ENCODE data around the gene HSFX2.
"Not testable (repeated sequence)": the region's sequence is repeated elsewhere in the genome, so short reads cannot be mapped to it uniquely, and the experiment has no call there.

Gene HSFX2

DNA sequence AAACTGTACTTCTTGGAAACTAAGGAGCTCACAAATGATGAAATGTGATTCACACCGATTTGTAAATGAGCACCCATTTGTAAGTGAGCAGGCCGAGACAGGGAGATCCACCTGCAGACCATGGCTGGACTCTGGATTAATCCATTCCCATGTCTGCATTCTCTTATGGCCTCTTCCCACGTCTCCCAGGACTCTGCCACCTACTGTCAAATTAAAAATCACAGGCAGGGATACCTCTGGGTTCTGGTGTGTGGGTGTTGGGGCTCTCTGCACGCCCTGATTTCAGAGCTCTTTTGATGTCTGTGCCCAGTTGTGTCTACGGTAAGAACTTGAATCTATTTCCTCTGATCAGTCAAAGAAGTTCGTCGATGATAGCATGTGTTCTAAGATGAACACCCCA, 4.1 kb downstream of the HSFX2 start:
- DNase-seq (ENCODE audit: low read depth), result not testable (repeated sequence)

DNA sequence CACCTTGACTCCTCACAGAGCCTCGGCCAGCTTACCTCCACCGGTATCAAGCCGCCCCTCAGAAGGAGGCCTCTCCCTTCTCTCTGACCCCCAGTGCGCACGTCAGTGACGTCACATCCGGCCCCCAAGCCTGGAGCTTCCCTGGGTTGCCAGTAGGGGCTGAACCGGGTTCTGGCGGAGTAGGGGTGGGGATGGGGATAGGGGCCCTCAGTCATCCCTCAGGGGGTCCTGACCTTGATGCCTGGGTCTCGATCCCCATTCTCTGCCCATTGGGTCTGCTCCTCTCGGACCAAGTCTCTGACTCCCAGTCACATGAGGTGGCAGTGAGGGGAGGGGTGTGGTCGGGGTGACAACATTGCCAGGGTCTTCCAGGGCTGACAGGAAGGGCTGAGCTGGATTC, 7.8 kb downstream of the HSFX2 start, which contains the start of gene MAGEA9B:
Gene MAGEA9B (minus strand): TSS at position 101 of the 400 bp plus-strand sequence. CDS start 4,280 bp downstream, outside the sequence.
- not testable (repeated sequence) for DNase-seq (ENCODE audit: low read depth)

DNA sequence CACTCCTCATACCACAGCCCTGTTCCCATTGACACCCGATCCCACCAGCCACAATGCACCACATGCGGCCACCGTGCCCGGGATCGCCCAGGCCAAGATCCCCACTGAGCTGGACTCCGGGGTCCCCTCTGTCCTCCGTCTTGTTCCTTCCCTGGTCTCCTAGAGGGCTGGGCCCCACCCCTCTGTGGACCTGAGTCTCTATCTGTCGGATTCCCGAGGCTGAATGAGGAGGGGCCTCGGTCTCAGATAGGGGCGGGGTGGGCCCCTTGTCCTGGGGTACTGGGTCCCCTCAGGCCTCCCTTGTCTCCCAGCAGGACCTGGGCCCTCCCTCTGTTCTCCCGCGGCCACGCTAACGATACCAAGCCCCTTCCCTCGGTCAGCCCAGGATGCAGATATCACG, 9.5 kb downstream of the HSFX2 start:
- DNase-seq (ENCODE audit: low read depth), result not testable (repeated sequence)

DNA sequence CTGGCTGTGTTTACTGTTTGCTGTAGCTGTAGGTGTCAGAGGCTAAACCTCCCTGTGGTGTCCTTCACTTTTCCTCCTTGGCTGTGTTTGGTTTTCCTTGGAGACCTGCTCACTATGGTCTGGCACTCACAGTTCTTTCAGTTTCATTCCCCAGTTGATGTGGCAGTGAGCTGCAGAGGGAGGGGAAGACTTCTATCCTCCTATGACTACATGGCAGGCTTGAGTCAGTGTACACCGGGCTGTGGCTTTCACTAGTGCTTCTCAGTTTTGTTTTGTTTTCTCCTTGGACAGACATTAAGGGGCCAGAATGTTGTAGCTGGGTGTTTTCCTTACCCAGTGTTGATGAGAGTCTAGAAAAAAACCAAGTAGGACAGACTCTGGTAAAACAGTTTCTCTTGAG, 21.7 kb downstream of the HSFX2 start:
- DNase-seq (ENCODE audit: low read depth), result not testable (repeated sequence)

DNA sequence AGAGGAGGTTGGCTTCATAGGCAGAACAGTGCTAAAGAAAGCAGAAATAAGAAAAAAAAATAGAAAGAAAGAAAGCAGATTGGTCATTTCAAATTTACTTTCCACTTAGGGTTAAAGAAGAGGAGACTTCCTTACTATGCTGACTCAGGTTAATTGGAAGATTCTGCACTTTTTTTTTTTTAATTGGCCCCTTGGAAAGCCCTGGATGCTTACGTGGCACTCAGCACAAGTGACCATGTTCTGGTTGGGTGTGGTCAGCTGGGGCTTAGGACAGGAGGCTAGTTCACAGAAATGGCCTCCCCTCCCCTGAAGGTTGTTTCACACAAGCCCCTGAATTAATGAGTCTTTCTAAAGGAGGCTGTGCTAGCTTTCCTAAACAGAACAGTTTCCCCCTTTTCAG, 22.4 kb downstream of the HSFX2 start:
- DNase-seq (ENCODE audit: low read depth), result no peak

DNA sequence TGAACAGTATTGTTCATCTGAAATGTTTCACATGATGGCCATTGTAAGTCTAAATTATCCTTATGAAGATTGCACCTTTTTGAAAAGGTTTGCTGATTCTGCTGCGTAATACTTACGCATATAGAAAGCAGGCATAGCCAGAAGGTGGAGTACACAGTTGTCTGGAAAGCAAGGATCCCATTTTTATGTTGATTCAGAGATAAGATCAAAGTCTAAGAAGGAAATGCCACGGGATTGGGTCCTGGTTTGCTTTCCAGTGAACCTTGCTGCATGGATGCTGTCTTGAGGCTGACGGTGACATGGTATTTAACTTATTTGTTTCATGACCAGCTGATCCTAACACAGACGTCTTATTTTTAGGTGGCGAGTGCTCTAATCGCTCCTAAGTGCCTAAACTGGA, 23.3 kb downstream of the HSFX2 start:
- no peak for DNase-seq (ENCODE audit: low read depth)

DNA sequence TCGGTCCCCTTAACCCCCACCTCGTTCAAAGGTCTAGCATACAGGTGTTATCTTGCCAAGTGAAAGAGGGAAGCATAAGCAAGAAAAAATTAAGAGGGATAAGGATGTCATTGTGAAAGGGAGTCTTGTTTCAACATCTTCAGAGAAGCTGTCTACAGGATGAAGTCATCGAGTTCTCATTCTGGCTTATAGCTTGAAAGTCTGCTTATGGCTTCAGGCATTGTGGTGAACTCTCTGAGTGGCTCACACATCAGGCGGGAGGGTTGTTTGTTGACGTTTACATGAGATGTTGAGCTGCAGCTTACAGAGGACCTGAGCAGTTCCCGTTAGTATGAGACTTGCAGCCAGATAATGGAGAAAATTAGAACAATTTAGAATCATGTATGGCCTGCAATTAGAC, 24.4 kb downstream of the HSFX2 start:
- peak; percentile 56 for DNase-seq (ENCODE audit: low read depth)

DNA sequence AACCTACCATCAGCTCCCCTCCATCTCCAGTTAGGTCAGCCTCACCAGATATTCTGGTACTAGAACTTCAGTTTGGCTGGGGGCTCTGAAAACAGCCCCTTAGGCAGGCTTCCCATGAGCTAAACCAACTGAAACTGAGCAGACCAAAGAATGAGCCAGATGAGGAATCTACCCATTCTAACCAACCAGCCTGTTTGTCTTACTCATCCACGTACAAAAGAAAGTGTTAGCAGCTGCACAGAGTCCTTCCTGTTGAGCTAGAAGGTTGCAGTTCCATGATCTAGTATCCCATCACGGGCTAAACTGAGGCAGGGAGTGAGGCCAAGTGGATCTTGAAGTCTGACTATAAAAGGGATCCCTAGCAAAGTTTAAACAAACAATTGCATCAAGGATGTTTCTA, 25.3 kb downstream of the HSFX2 start:
- DNase-seq (ENCODE audit: low read depth), result no peak

DNA sequence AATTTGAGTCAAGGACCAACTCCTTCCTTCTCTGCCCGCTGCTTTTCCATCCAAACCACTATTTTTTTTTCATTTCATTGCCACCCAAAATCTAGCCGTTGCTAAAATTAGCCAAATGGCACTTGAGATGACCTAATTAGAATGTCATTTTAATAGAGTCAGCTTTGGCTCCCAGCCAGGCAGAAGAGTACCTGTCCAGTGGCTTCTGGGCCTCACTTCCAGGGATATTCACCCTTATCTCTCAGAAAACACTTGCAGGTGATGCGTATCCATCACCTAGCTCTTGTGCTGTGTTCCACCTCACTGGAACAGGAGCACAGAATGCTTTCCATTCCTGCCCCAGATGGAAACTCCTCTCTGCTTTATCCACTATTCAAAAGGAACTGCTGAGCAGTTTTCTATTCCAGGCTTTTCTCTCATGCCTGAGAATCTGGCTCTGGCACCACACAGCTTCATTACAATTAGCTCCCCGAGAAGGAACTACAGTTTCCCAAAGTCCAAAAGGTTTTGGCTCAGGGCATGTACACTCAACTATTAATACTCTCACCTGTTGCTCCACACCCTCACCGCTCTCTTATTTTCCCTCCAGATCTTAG, 26.3 kb downstream of the HSFX2 start:
- no peak for DNase-seq (ENCODE audit: low read depth)

DNA sequence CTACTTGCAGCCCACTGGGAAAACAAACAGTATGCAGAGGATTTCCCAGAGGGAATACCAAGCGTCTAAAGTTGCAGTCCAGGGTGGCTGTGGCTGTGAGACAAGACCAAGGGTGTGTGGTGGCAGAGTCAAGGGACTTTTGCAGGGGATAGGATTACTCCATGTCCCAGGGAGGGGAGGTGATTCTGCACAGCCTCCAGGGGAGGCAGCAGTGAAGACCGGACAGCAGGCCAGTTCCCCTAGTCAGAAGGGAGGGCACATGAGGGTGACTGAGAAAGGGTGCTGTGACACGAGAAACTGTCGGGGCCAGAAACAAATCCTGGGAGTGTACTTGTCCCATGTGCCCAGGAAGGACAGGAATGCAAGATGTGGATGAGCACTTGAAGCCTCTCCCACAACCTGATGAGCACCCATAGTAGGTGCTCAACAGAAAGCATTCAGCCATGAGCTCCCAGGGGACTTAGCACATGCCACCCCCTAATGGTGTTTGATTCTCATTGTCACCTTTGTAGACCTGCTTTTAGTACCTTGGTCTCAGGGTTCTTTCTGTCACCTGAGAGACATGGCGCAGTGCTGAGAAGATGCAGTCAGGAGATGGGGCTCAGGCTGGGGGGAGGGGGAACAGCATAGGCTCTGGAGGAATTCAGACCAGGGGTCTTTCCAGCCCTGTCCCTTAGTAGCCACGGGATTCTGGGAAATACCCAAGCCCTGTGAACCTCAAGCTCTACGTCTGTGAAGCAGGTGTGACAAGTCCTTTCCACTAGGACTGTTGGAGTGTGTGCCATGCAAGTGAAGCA, 27.3 kb downstream of the HSFX2 start:
- DNase-seq (ENCODE audit: low read depth), result no peak

DNA sequence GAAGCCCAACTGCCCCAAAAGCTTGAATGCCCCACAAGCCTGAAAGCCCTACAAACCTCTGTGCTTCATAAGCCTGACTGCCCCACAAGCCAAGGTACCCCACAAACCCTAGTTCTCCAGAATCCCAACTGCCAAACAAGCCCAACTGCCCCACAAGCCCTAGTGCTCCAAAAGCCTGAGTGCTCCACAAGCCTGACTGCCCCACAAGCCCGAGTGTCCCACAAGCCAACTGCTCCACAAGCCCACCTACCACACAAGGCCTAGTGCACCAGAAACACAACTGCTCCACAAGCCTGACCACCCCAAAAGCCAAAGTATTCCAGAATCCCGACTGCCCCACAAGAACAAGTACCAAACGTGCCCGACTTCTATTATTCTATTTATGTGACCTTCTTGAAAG, 31.8 kb downstream of the HSFX2 start:
- DNase-seq (ENCODE audit: low read depth), result no peak

DNA sequence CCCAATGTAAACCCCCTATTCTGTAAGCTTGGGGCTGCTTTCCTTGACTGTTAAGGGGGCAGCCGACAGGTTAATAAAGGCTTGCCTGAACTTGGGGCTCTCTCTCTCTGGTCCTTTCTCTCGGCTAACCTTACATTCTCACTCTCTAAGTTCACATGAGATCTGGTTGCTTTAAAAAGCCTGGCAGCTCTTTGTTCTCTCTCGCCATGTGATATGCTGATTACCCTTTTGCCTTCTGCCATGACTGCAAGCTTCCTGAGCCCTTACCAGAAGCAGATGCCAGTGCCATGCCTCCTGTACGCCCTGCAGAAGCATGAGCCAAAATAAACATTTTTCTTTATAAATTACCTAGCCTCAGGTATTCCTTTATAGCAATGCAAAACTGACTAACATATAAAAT, 39.9 kb downstream of the HSFX2 start:
- DNase-seq (ENCODE audit: low read depth), result not testable (repeated sequence)

DNA sequence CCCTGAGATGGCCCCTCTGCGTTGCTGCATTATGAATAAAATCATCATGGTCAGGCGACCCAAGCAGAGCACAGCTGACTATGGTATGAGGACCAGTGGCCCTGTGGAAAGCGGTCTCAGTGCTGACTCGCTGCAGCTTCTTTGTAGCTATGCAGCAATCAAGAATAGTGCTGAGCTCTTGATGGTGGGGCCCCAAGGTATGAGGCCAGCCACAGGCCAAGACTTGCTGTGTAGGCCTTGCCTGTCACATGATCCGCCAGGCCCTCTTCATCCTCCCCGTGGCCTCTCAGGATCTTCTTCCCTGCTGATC, 43.2 kb downstream of the HSFX2 start:
- DNase-seq (ENCODE audit: low read depth), result not testable (repeated sequence)

DNA sequence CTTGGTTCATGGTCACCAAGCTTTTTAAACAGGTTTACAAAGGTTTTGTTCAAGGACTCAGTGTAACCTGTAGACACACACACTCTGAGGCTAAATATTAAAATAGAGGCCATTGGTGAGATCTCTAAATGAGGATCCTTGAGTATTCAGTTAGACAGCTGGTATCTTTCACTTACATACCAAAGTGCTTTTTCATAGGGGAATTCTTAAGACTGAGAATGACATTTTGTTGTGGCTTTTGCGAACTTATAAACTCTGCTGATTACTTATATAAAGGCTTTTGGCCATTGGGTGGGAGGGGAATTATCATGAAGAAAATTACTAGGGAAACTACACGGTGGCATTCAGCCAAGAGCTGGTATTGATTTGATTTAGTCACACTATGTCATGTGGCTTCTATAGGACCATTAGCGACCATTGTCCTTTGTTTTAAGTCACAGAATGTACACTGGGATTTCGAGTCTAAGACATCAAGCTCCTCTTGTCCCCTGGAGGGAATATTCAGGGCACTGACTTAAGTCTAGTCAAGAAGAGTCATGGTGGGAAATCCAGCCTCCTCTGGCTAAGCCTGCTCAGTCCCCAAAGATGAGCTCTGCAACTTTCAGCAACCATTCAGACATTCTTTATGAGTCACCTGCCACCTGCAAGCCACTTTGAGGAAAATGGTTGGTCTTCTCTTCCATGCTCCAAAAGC, 43.7 kb downstream of the HSFX2 start:
- not testable (repeated sequence) for DNase-seq (ENCODE audit: low read depth)

DNA sequence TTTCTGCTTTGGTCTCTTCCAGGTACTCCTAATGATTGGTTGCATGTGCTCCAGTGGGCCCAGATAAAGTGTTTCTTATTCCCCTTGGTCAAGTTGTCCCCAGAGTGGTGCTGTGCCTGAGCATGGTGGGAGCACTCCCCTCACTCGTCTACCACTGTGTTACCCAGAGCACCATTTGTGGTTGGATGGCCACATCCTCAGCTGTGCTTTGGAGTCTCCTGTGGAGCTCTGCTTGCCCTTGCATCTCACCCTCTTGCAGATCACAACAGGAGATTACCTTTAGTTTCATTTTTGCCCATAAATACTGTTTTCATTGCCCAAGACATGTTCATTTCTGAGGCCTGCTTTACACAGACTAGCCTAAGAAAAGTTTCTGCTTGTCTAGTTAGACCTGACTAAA, 44.7 kb downstream of the HSFX2 start:
- DNase-seq (ENCODE audit: low read depth), result not testable (repeated sequence)

DNA sequence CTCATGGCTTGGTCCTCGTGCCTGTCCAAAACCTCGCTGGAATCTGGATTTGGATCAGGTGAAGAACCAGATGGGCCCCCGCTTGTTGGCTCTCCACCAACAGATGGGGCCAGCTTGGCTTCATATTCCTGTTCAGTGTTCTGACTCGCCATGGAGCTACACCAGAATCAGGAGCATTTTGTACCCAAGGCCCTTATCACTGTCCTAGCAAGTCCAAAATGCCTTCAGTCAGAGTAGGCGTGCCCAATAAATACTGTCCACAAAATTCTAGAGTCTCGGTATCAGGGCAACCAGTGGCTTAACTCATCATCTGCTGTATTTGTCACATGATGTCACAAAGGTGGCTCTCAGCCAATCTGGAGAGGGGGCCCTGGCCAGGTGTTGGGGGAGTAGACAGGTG, 45.4 kb downstream of the HSFX2 start, which contains the start of gene HSFX3:
Gene HSFX3 (minus strand): TSS at position 224 of the 400 bp plus-strand sequence. CDS start 72 bp downstream, at position 152.
- not testable (repeated sequence) for DNase-seq (ENCODE audit: low read depth)

DNA sequence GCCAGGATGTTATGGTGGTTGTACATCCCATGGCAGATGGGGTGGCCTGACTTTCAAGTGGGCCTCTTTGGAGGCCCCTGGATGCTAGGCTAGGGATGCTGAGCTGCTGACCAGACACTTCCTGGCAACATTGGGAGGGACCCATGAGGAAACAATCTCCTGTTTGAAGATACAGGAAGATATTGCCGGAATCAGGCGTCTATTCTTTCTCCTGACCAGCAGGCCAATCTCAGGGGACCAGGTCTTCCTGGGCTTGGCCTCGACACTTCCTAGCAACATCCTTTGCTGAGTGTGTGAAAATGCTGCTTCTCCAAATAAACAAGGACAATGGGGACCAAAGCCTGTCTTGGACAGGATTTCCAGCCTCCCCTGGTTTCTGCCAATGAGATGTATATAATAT, 47.3 kb downstream of the HSFX2 start:
- DNase-seq (ENCODE audit: low read depth), result not testable (repeated sequence)

DNA sequence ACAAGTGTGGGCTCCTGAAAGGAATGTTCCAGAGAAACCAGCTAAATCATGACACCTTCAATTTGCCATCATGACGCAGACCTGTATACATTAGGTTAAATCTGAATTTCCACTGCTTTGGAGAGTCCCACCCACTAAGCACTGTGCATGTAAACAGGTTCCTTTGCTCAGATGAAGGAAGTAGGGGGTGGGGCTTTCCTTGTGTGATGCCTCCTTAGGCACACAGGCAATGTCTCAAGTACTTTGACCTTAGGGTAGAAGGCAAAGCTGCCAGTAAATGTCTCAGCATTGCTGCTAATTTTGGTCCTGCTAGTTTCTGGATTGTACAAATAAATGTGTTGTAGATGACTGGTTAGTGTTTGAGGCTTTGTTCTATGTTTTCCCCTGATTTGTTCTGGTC, 48.2 kb downstream of the HSFX2 start:
- DNase-seq (ENCODE audit: low read depth), result not testable (repeated sequence)

DNA sequence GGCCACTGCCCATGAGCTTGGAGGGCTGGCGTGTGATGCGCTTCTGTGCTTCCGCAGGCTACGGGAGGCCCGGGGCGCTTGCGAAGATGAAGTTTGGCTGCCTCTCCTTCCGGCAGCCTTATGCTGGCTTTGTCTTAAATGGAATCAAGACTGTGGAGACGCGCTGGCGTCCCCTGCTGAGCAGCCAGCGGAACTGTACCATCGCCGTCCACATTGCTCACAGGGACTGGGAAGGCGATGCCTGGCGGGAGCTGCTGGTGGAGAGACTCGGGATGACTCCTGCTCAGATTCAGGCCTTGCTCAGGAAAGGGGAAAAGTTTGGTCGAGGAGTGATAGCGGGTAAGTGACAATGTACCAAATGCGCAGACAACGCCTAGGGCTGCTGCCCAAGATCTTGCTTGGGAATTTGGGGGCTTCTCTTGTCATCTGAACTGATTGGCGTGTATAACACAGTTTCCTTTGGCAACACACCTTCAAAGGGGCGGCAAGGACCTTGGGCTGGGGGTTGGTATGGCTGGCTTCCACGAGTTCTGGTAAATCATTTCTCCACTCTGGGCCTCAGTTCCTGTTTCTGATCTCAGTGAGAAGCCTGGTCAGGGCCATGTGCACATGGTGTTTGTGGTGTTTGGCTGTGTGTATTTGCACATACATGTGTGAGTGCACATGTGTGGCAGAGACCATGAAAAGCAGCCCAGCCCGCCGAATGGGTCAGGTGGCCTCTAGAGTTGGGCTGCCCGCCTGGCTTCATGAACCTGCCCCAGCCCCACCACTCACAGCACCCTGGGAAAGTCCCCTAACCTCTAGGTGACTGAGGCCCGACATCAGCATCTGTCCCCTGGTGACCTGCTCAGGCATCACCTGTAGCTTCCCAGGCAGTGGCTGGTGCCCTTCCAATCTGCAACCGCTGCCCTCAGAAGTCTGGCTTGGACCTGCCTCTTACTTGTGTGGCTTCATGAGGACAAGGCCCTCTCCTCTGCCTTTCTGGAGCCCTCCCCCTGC, 49.3 kb downstream of the HSFX2 start:
- DNase-seq (ENCODE audit: low read depth), result not testable (repeated sequence)
